Measurements from ENCODE around the gene DENND5B.

The DENND5B gene

GRCh38 chr12:31588976-31589375 is 2.0 kb downstream of the DENND5B start:
- no peak for DNase-seq (ENCODE audit: extremely low spot score)
- CTCF ChIA-PET: no interaction called here
- no peak for TF ChIP-seq CTCF (IDR thresholded peaks at IDR 0.05; ENCODE audit: control extremely low read depth, extremely low read depth, low read depth, missing control alignments)
- POLR2A ChIA-PET: no interaction called here

- CTCF ChIA-PET: interaction anchor here (1.1 to 2.5 kb wide), 2 partner anchors 12 to 183 kb away, joined by 3 to 7 read pairs; no protein-coding TSS in a partner anchor
- POLR2A ChIA-PET: no interaction called here
- peak; percentile 28 for DNase-seq (ENCODE audit: extremely low spot score)
- TF ChIP-seq CTCF (IDR thresholded peaks at IDR 0.05; ENCODE audit: control extremely low read depth, extremely low read depth, low read depth, missing control alignments): no peak
Observed at GRCh38 chr12:31586728-31587127, 4.2 kb downstream of the DENND5B start.

GRCh38 chr12:31585895-31586294 is 5.0 kb downstream of the DENND5B start:
- POLR2A ChIA-PET: no interaction called here
- DNase-seq (ENCODE audit: extremely low spot score): no peak
- TF ChIP-seq CTCF (IDR thresholded peaks at IDR 0.05; ENCODE audit: control extremely low read depth, extremely low read depth, low read depth, missing control alignments): no peak
- CTCF ChIA-PET: interaction anchor here (0.7 to 2.5 kb wide), 3 partner anchors 13 to 183 kb away, joined by 3 to 7 read pairs (median 3); no protein-coding TSS in a partner anchor

- no peak for TF ChIP-seq CTCF (IDR thresholded peaks at IDR 0.05; ENCODE audit: control extremely low read depth, extremely low read depth, low read depth, missing control alignments)
- no peak for DNase-seq (ENCODE audit: extremely low spot score)
- ChIA-PET POLR2A (no interaction called here), CTCF (interaction anchor here (0.7 to 2.5 kb wide), 3 partner anchors 11 to 182 kb away, joined by 3 to 7 read pairs (median 3); no protein-coding TSS in a partner anchor)
Observed at GRCh38 chr12:31585271-31585670, 5.7 kb downstream of the DENND5B start.

- no peak for DNase-seq (ENCODE audit: extremely low spot score)
- ChIA-PET CTCF (interaction anchor here (1.0 to 2.5 kb wide), 2 partner anchors 10 to 182 kb away, joined by 3 to 7 read pairs; no protein-coding TSS in a partner anchor), POLR2A (no interaction called here)
- no peak for TF ChIP-seq CTCF (IDR thresholded peaks at IDR 0.05; ENCODE audit: control extremely low read depth, extremely low read depth, low read depth, missing control alignments)
Observed at GRCh38 chr12:31584782-31585181, 6.2 kb downstream of the DENND5B start.

GRCh38 chr12:31583878-31584277 is 7.1 kb downstream of the DENND5B start:
- CTCF ChIA-PET: interaction anchor here (1.2 kb wide), 1 partner anchor 75 kb away, joined by 3 read pairs; no protein-coding TSS in a partner anchor
- DNase-seq (ENCODE audit: extremely low spot score): no peak
- POLR2A ChIA-PET: no interaction called here
- TF ChIP-seq CTCF (IDR thresholded peaks at IDR 0.05; ENCODE audit: control extremely low read depth, extremely low read depth, low read depth, missing control alignments): no peak

Measured in GM10248 (cell line).